Panc1 (cell line): ENCODE data around the gene LNPEP. TPM values are rescaled to one million over a fixed set of nuclear protein-coding genes. Genes with fewer than 3 reads are reported as not detected.
A peak's percentile ranks its signal among the peaks of the same experiment; 100 is the strongest.

Experiments used
- ATAC-seq: fragments of 200-7000 bp; cut with Tn5 transposase; 2 replicates; pipeline ENCODE4 v1.9.1; 2020; ENCODE audit warnings: mild to moderate bottlenecking, moderate library complexity
- BruUV-seq: library from RNA; stranded (reverse); fragments of 400-500 nt; replicated peaks from 2 replicates; lab custom pipeline; 2021; lab: Mats Ljungman, UMichigan
- CTCF ChIA-PET: fragments of 300-600 bp; sonication (Branson Sonifier 250); formaldehyde crosslinking; loops from one replicate; lab custom pipeline; 2022; ENCODE audit warnings: antibody characterized with exemption; lab: Charles Lee
- POLR2A ChIA-PET: fragments of 300-600 bp; sonication (Branson Sonifier 250); formaldehyde crosslinking; loops from one replicate; lab custom pipeline; 2022; ENCODE audit warnings: antibody characterized with exemption; lab: Charles Lee
- DNase-seq: peaks from one replicate; pipeline ENCODE4 v3.0.0-alpha.2; 2010; ENCODE audit warnings: low read depth, low spot score
- H3K27ac ChIP-seq: 2 replicates; pipeline ENCODE4 v1.5.1; 2011; ENCODE audit warnings: mild to moderate bottlenecking, low read length, inconsistent platforms
- H3K27me3 ChIP-seq: fragments of 200-500 bp; sonication (Bioruptor generic); 2 replicates; pipeline ENCODE4 v1.6.0; 2014; ENCODE audit warnings: low read length, inconsistent platforms; ENCODE audit not compliant: control insufficient read depth, insufficient read depth
- H3K36me3 ChIP-seq: fragments of 200-500 bp; sonication (Bioruptor generic); 2 replicates; pipeline ENCODE4 v1.5.1; 2014; ENCODE audit warnings: inconsistent platforms, mild to moderate bottlenecking, low read length, moderate library complexity; ENCODE audit not compliant: control insufficient read depth, insufficient read depth
- H3K4me1 ChIP-seq: 2 replicates; pipeline ENCODE4 v1.5.1; 2011; ENCODE audit warnings: inconsistent platforms, mild to moderate bottlenecking, low read length, moderate library complexity; ENCODE audit not compliant: control insufficient read depth, insufficient read depth
- H3K4me3 ChIP-seq, 2 experiments: 2 replicates each; pipeline ENCODE4 v1.5.1; 2011 to 2012; ENCODE audit warnings: low read depth in 2 of 2, low read length in 2 of 2, mild to moderate bottlenecking in 2 of 2, inconsistent platforms in 1 of 2, moderate library complexity in 1 of 2
- H3K9me3 ChIP-seq: fragments of 200-500 bp; sonication (Bioruptor generic); 2 replicates; pipeline ENCODE4 v1.5.1; 2014; ENCODE audit warnings: low read depth, mild to moderate bottlenecking, inconsistent platforms, low read length, moderate library complexity; ENCODE audit not compliant: control insufficient read depth, insufficient read depth
- CTCF ChIP-seq: fragments of 450-650 bp; IDR thresholded peaks from 2 replicates; pipeline ENCODE4 v1.5.1; 2017; ENCODE audit warnings: mild to moderate bottlenecking
- POLR2AphosphoS5 ChIP-seq: IDR thresholded peaks from 2 replicates; pipeline ENCODE4 v1.6.1; 2012; ENCODE audit warnings: mild to moderate bottlenecking, low read depth, low read length, moderate library complexity
- REST ChIP-seq, 2 experiments: IDR thresholded peaks; 2 replicates each; pipeline ENCODE4 v1.6.1; 2011 to 2012; ENCODE audit warnings: low read depth in 2 of 2, control low read depth in 1 of 2, low read length in 1 of 2, mild to moderate bottlenecking in 1 of 2, moderate library complexity in 1 of 2; ENCODE audit not compliant: insufficient read depth in 1 of 2
- SIN3A ChIP-seq: IDR thresholded peaks from 2 replicates; pipeline ENCODE4 v1.6.1; 2012; ENCODE audit warnings: low read depth, mild to moderate bottlenecking, low read length, moderate library complexity, borderline replicate concordance; ENCODE audit not compliant: insufficient read depth
- TCF7L2 ChIP-seq: IDR thresholded peaks from 2 replicates; pipeline ENCODE4 v1.6.1; 2011; ENCODE audit warnings: mild to moderate bottlenecking, low read depth, low read length, inconsistent platforms
- in situ Hi-C: cut with HindIII; loops from 2 replicates; pipeline ENCODE4 v1.10.0; 2016; ENCODE audit warnings: low sequenced_read_pairs, low pct_unique_long_range_greater_than_20kb
- intact Hi-C: fragments of 100-400 bp; cut with micrococcal nuclease; formaldehyde crosslinking; loops from one replicate; pipeline ENCODE4 v1.10.0; 2022; ENCODE audit not compliant: unreplicated experiment
- total RNA-seq: library from RNA; stranded (reverse); gene quantifications from one replicate; pipeline ENCODE4 v1.2.1, GENCODE V29; 2021; ENCODE audit not compliant: unreplicated experiment

LNPEP gene
- total RNA-seq, 1 experiment from 2014 or later, result 46.6 TPM

DNA sequence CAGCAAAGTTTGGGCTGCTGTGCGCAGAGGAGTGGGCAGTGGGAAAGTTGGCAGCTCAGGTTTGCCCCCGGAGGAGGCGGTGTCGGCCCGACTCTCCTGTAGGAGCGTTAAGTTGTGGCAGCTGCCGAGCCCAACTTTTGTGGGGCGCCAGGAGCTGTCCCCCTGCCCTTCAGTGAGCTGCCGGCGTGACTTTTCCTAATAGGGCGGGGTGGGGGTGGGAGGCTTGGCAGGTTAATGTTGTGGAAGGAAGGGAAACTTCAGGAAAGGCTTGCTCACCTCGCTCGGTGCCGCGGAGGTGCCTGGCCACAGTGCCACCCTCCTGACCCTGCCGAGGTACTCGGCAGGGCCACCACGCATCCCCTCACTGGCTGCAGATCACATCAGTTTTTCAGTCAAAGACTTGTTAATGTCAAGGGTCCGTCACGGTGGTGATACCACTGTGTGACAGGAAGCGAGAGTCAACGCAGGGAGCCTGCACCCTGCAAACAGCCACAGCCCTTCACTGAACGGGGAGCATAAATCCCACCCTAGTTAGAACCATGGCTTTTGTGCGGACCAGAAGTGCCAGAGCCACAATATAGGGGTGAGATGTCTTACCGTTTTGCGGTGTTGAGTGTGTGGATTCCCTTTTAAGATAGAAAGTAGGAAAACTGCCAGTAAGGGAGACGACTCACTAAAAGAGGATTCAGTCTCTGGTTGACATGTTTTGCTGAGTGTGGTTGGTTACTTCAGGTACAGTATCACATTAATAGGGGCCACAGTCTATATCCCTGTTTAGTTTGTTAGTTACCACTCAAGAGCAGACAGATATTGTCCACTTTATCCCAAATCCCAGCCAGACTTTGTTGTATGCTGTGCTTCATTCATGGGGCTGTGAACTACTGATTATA, 796 bp downstream of the LNPEP start:
- peak overlapping the region; percentile 97 for H3K27ac ChIP-seq
- H3K4me3 ChIP-seq, result peak overlapping the region; percentile 87 to 94
- in situ Hi-C loops (no loop called here), intact Hi-C loops (loop anchor here (5.0 kb wide), 3 partner anchors 64 to 226 kb away; partner anchors contain the start of gene ERAP1)
- H3K4me1 ChIP-seq, result peaks cover 35% of the 10 kb centered on the region
- TF ChIP-seq SIN3A, result 0 out of 2 replicates have a peak, but pooled peaks have one; percentile 42
- no peak for TF ChIP-seq TCF7L2
- no peak for TF ChIP-seq CTCF
- TF ChIP-seq POLR2AphosphoS5, result no peak
- TF ChIP-seq REST (IDR thresholded peaks at IDR 0.05; ENCODE audit: insufficient read depth in 1 of 2, low read depth in 2 of 2, low read length in 1 of 2), result no peak
- peaks cover 2% of the 10 kb centered on the region for H3K36me3 ChIP-seq
- ATAC-seq, result peak; percentile 5
- POLR2A ChIA-PET, result interaction anchor here (0.7 to 1.1 kb wide), 3 partner anchors 63 to 1857 kb away, joined by 3 to 18 read pairs (median 10); partner anchors contain the start of gene ERAP1
- CTCF ChIA-PET, result interaction anchor here (0.9 kb wide), 1 partner anchor 62 kb away, joined by 3 read pairs; no protein-coding TSS in a partner anchor
- no peaks in the 10 kb centered on the region for H3K9me3 ChIP-seq
- BruUV-seq, result no TSS peak
- H3K27me3 ChIP-seq, result no peaks in the 10 kb centered on the region
- DNase-seq, result no peak

- peaks cover 12% of the 10 kb centered on the region for H3K4me1 ChIP-seq
- TSS peak; percentile 6 for BruUV-seq
- peaks cover 2% of the 10 kb centered on the region for H3K36me3 ChIP-seq
- DNase-seq, result no peak
- CTCF ChIA-PET, result interaction anchor here (0.6 kb wide), 1 partner anchor 12 kb away, joined by 3 read pairs; no protein-coding TSS in a partner anchor
- H3K9me3 ChIP-seq, result no peaks in the 10 kb centered on the region
- H3K27me3 ChIP-seq, result no peaks in the 10 kb centered on the region
- no peak overlapping the region for H3K4me3 ChIP-seq
- intact Hi-C loops, result no loop called here
- POLR2A ChIA-PET, result no interaction called here
- TF ChIP-seq SIN3A, result no peak
- no peak for TF ChIP-seq POLR2AphosphoS5
- no peak for TF ChIP-seq REST (IDR thresholded peaks at IDR 0.05; ENCODE audit: insufficient read depth in 1 of 2, low read depth in 2 of 2, low read length in 1 of 2)
- no peak for TF ChIP-seq TCF7L2
- TF ChIP-seq CTCF, result no peak
- no peak for ATAC-seq
- in situ Hi-C loops, result no loop called here
- H3K27ac ChIP-seq, result no peak overlapping the region
Observed at GRCh38 chr5:96940586-96940985, 4.7 kb downstream of the LNPEP start.
